Naive thymus-derived CD4-positive, alpha-beta T cell (primary cell): ENCODE measurements around the gene PCNX1. TPM values are rescaled to one million over a fixed set of nuclear protein-coding genes. Genes with fewer than 3 reads are reported as not detected.

Source experiments
- ATAC-seq: fragments of 150-1000 bp; cut with Tn5 transposase; 2 replicates; pipeline ENCODE4 v1.10.0; 2021; ENCODE audit warnings: mild to moderate bottlenecking, moderate library complexity
- CTCF ChIA-PET: fragments of 350-600 bp; sonication (Branson Sonifier 250); formaldehyde crosslinking; loops from one replicate; lab custom pipeline; 2021; ENCODE audit warnings: antibody characterized with exemption; lab: Charles Lee
- POLR2A ChIA-PET: fragments of 350-600 bp; sonication (Branson Sonifier 250); formaldehyde crosslinking; loops from one replicate; lab custom pipeline; 2021; ENCODE audit warnings: antibody characterized with exemption, inconsistent platforms; lab: Charles Lee
- DNase-seq, 9 donors: peaks; one replicate each; pipeline versions ENCODE4 v3.0.0 to v3.0.0-alpha.2; 2020 to 2022; ENCODE audit warnings: mixed read lengths in 1 of 9
- H3K27ac ChIP-seq: one replicate; pipeline ENCODE4 v1.7.0; 2013; ENCODE audit warnings: mild to moderate bottlenecking, low read depth, low read length, moderate library complexity
- H3K27me3 ChIP-seq, 2 donors: one replicate each; pipeline ENCODE4 v1.7.0; 2013; ENCODE audit warnings: low read length in 2 of 2, mild to moderate bottlenecking in 2 of 2, moderate library complexity in 2 of 2; ENCODE audit not compliant: control insufficient read depth in 2 of 2, insufficient read depth in 2 of 2
- H3K36me3 ChIP-seq, 3 experiments: 1 replicate in 2 of 3; 2 replicates in 1 of 3; pipeline ENCODE4 v1.7.0; 2013; ENCODE audit warnings: low read length in 3 of 3, mild to moderate bottlenecking in 3 of 3, moderate library complexity in 1 of 3; ENCODE audit not compliant: insufficient read depth in 3 of 3, control insufficient read depth in 2 of 3
- H3K4me1 ChIP-seq, 2 donors: one replicate each; pipeline ENCODE4 v1.7.0; 2013; ENCODE audit warnings: low read length in 2 of 2, mild to moderate bottlenecking in 2 of 2, moderate library complexity in 1 of 2; ENCODE audit not compliant: control insufficient read depth in 2 of 2, insufficient read depth in 2 of 2
- H3K4me3 ChIP-seq: 2 replicates; pipeline ENCODE4 v1.7.0; 2013; ENCODE audit warnings: mild to moderate bottlenecking, low read length
- H3K9me3 ChIP-seq, 3 experiments: 1 replicate in 2 of 3; 2 replicates in 1 of 3; pipeline ENCODE4 v1.7.0; 2013; ENCODE audit warnings: low read length in 3 of 3; ENCODE audit not compliant: control insufficient read depth in 2 of 3
- H3K27ac Mint-ChIP-seq, 9 donors: one replicate each; pipeline ENCODE4 v1.8.0; 2020 to 2022; ENCODE audit warnings: mixed read lengths in 9 of 9, mild to moderate bottlenecking in 8 of 9, moderate library complexity in 5 of 9, inconsistent platforms in 2 of 9
- H3K27me3 Mint-ChIP-seq, 5 donors: one replicate each; pipeline ENCODE4 v1.8.0; 2021 to 2022; ENCODE audit warnings: mixed read lengths in 5 of 5, mild to moderate bottlenecking in 1 of 5
- H3K36me3 Mint-ChIP-seq, 5 donors: one replicate each; pipeline ENCODE4 v1.8.0; 2020 to 2022; ENCODE audit warnings: mixed read lengths in 5 of 5, mild to moderate bottlenecking in 3 of 5, inconsistent platforms in 1 of 5
- H3K4me1 Mint-ChIP-seq, 7 donors: one replicate each; pipeline ENCODE4 v1.8.0; 2020 to 2022; ENCODE audit warnings: mixed read lengths in 7 of 7, mild to moderate bottlenecking in 3 of 7, inconsistent platforms in 1 of 7
- H3K4me3 Mint-ChIP-seq, 10 donors: one replicate each; pipeline ENCODE4 v1.8.0; 2020 to 2022; ENCODE audit warnings: mild to moderate bottlenecking in 10 of 10, mixed read lengths in 10 of 10, moderate library complexity in 6 of 10, inconsistent platforms in 2 of 10
- H3K9me3 Mint-ChIP-seq, 11 donors: one replicate each; pipeline ENCODE4 v1.8.0; 2020 to 2022; ENCODE audit warnings: mixed read lengths in 11 of 11, mild to moderate bottlenecking in 4 of 11, inconsistent platforms in 1 of 11, moderate library complexity in 1 of 11
- intact Hi-C, 2 donors: fragments of 100-400 bp; cut with micrococcal nuclease; formaldehyde crosslinking; loops; one replicate each; pipeline ENCODE4 v1.15.1; 2023
- polyA plus RNA-seq, 2 donors: library from polyadenylated mRNA; unstranded; fragments of 300-500 nt; fragmentation: Illumina TruSeq; gene quantifications; one replicate each; pipeline ENCODE4 v1.2.3, GENCODE V29; 2021
- total RNA-seq, 6 experiments: library from RNA in 5 of 6; stranded (reverse) in 5 of 6; gene quantifications; 1 replicate in 5 of 6; 2 replicates in 1 of 6; pipeline ENCODE4 v1.2.3 and lab custom pipeline; 2021 to 2026

The PCNX1 gene
- total and polyA plus RNA-seq, 7 experiments from 2014 or later = 11.2 to 114 (median 111) TPM

- no peaks in the 10 kb centered on the region for H3K9me3 Mint-ChIP-seq
- DNase-seq (no peak), ATAC-seq (no peak)
- Histone ChIP-seq H3K36me3 (no peaks in the 10 kb centered on the region), H3K4me3 (no peak overlapping the region), H3K9me3 (no peaks in the 10 kb centered on the region), H3K27ac (no peak overlapping the region), H3K27me3 (no peaks in the 10 kb centered on the region), H3K4me1 (peaks cover 18 to 19% of the 10 kb centered on the region in 2 donors)
- POLR2A ChIA-PET = interaction anchor here (1.1 to 8.0 kb wide), 5 partner anchors 48 to 139 kb away, joined by 3 to 104 read pairs (median 5); partner anchors contain the start of gene PCNX1
- H3K4me3 Mint-ChIP-seq = no peak overlapping the region
- no peaks in the 10 kb centered on the region for H3K27me3 Mint-ChIP-seq
- CTCF ChIA-PET = interaction anchor here (1.0 to 7.3 kb wide), 9 partner anchors 37 to 137 kb away, joined by 3 to 114 read pairs (median 4); partner anchors contain the start of gene PCNX1
- intact Hi-C loops = loop anchor here (1.0 to 5.0 kb wide), 6 partner anchors 15 to 334 kb away; partner anchors contain the start of gene PCNX1 (in 2 of the 2)
- H3K4me1 Mint-ChIP-seq = peaks cover 25 to 55% (median 47%) of the 10 kb centered on the region in 7 donors
- no peak overlapping the region for H3K27ac Mint-ChIP-seq
- H3K36me3 Mint-ChIP-seq = peaks cover 0 to 20% (median 7%) of the 10 kb centered on the region in 5 donors
Observed at GRCh38 chr14:70956511-70956910, 49.3 kb downstream of the PCNX1 start.

GRCh38 chr14:70957710-70958109, 50.5 kb downstream of the PCNX1 start:
- Mint-ChIP-seq H3K4me1 (peaks cover 22 to 60% (median 48%) of the 10 kb centered on the region in 7 donors), H3K27me3 (no peaks in the 10 kb centered on the region), H3K4me3 (no peak overlapping the region), H3K36me3 (peaks cover 0 to 20% (median 8%) of the 10 kb centered on the region in 5 donors), H3K27ac (peak overlapping the region in 5 of 9 donors; percentile 7 to 59 (median 31)), H3K9me3 (no peaks in the 10 kb centered on the region)
- Histone ChIP-seq H3K9me3 (no peaks in the 10 kb centered on the region), H3K36me3 (peaks cover 0 to 3% (median 0%) of the 10 kb centered on the region in 3 experiments), H3K4me3 (no peak overlapping the region), H3K27ac (no peak overlapping the region), H3K4me1 (peaks cover 18 to 19% of the 10 kb centered on the region in 2 donors), H3K27me3 (no peaks in the 10 kb centered on the region)
- POLR2A ChIA-PET = interaction anchor here (1.0 to 8.0 kb wide), 3 partner anchors 9 to 52 kb away, joined by 3 to 104 read pairs (median 4); partner anchors contain the start of gene PCNX1
- CTCF ChIA-PET = interaction anchor here (1.0 to 7.3 kb wide), 7 partner anchors 12 to 138 kb away, joined by 3 to 69 read pairs (median 5); partner anchors contain the start of gene PCNX1
- DNase-seq (no peak), ATAC-seq (no peak)
- intact Hi-C loops = loop anchor here (1.0 to 5.0 kb wide), 2 partner anchors 9 to 335 kb away; no protein-coding TSS in a partner anchor

- Histone ChIP-seq H3K4me1 (peaks cover 0 to 5% of the 10 kb centered on the region in 2 donors), H3K27me3 (no peaks in the 10 kb centered on the region), H3K27ac (peak overlapping the region; percentile 49), H3K36me3 (peaks cover 0 to 18% (median 0%) of the 10 kb centered on the region in 3 experiments), H3K4me3 (no peak overlapping the region), H3K9me3 (no peaks in the 10 kb centered on the region)
- POLR2A ChIA-PET = interaction anchor here (0.6 to 1.4 kb wide), 3 partner anchors 9 to 55 kb away, joined by 3 read pairs; partner anchors contain the start of gene PCNX1
- DNase-seq (no peak), ATAC-seq (no peak)
- CTCF ChIA-PET = interaction anchor here (1.3 kb wide), 1 partner anchor 10 kb away, joined by 4 read pairs; no protein-coding TSS in a partner anchor
- intact Hi-C loops = no loop called here
- Mint-ChIP-seq H3K36me3 (peaks cover 0 to 28% (median 16%) of the 10 kb centered on the region in 5 donors), H3K4me1 (peaks cover 4 to 69% (median 60%) of the 10 kb centered on the region in 7 donors), H3K27ac (peak overlapping the region in 6 of 9 donors; percentile 4 to 49 (median 20)), H3K4me3 (no peak overlapping the region), H3K9me3 (no peaks in the 10 kb centered on the region), H3K27me3 (no peaks in the 10 kb centered on the region)
Observed at GRCh38 chr14:70962935-70963334, 55.7 kb downstream of the PCNX1 start.

DNA sequence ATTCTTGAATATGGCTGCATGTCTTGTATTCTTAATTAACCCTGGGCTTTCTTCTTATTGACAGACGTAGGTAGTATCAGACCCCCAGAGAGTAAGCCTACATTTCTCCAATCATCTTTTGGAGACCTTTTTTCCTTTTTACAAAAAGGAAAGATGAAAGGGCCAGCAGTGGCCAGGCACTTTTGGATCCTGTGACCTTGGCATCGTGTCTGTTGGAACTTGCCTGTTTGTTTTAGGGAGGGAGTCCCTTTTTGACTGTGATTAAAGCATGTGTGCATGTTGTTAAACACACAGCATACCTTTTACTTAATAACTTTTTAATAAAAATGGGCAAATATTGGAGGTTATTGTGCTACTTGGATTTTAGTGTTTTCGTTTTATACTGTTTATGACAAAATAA, 57.2 kb downstream of the PCNX1 start:
- DNase-seq (no peak), ATAC-seq (no peak)
- no peak overlapping the region for H3K4me3 ChIP-seq
- no peak overlapping the region for H3K27ac ChIP-seq
- H3K27me3 ChIP-seq = no peaks in the 10 kb centered on the region
- Mint-ChIP-seq H3K27ac (peak overlapping the region in 5 of 9 donors; percentile 11 to 72 (median 52)), H3K36me3 (peaks cover 0 to 38% (median 20%) of the 10 kb centered on the region in 5 donors), H3K4me3 (no peak overlapping the region), H3K9me3 (no peaks in the 10 kb centered on the region), H3K27me3 (no peaks in the 10 kb centered on the region), H3K4me1 (peaks cover 11 to 80% (median 73%) of the 10 kb centered on the region in 7 donors)
- ChIA-PET POLR2A (interaction anchor here (0.6 kb wide), 1 partner anchor 141 kb away, joined by 3 read pairs; no protein-coding TSS in a partner anchor), CTCF (interaction anchor here (0.7 kb wide), 1 partner anchor 140 kb away, joined by 6 read pairs; no protein-coding TSS in a partner anchor)
- intact Hi-C loops = no loop called here
- H3K36me3 ChIP-seq = peaks cover 0 to 22% (median 0%) of the 10 kb centered on the region in 3 experiments
- H3K4me1 ChIP-seq = peaks cover 0 to 5% of the 10 kb centered on the region in 2 donors
- H3K9me3 ChIP-seq = no peaks in the 10 kb centered on the region

GRCh38 chr14:70971560-70971959, 64.3 kb downstream of the PCNX1 start:
- POLR2A ChIA-PET = interaction anchor here (1.2 kb wide), 1 partner anchor 38 kb away, joined by 3 read pairs; no protein-coding TSS in a partner anchor
- Mint-ChIP-seq H3K27ac (peak overlapping the region; percentile 6 to 89 (median 75)), H3K36me3 (peaks cover 0 to 20% (median 5%) of the 10 kb centered on the region in 5 donors), H3K9me3 (no peaks in the 10 kb centered on the region), H3K27me3 (no peaks in the 10 kb centered on the region), H3K4me3 (peak overlapping the region in 3 of 10 donors; percentile 11 to 51 (median 21)), H3K4me1 (peaks cover 14 to 70% (median 53%) of the 10 kb centered on the region in 7 donors)
- CTCF ChIA-PET = interaction anchor here (1.5 to 3.6 kb wide), 2 partner anchors 29 to 66 kb away, joined by 3 to 25 read pairs; partner anchors contain the start of gene PCNX1
- intact Hi-C loops = loop anchor here in 1 of 2 donors (5.0 kb wide), 1 partner anchor 41 kb away; no protein-coding TSS in a partner anchor
- Histone ChIP-seq H3K36me3 (peaks cover 0 to 13% (median 5%) of the 10 kb centered on the region in 3 experiments), H3K4me1 (peaks cover 9 to 19% of the 10 kb centered on the region in 2 donors), H3K27ac (peak overlapping the region; percentile 54), H3K9me3 (no peaks in the 10 kb centered on the region), H3K27me3 (no peaks in the 10 kb centered on the region), H3K4me3 (no peak overlapping the region)
- ATAC-seq = peak; percentile 44
- peak in 1 of 9 donors; percentile 18 for DNase-seq
